GM10266 (cell line): ENCODE data around the gene SCP2D1.

Source experiments
- DNase-seq: peaks from one replicate; pipeline ENCODE4 v3.0.0; 2012; ENCODE audit errors: extremely low spot score
- CTCF ChIP-seq: IDR thresholded peaks from 2 replicates; pipeline ENCODE4 v1.5.1; 2012; ENCODE audit warnings: mild to moderate bottlenecking, low read depth; ENCODE audit not compliant: control insufficient read depth, insufficient read depth; ENCODE audit errors: missing control alignments

SCP2D1 gene

GRCh38 chr20:18837718-18838117 lies 24.1 kb downstream of the SCP2D1 start:
- no peak for DNase-seq

DNA sequence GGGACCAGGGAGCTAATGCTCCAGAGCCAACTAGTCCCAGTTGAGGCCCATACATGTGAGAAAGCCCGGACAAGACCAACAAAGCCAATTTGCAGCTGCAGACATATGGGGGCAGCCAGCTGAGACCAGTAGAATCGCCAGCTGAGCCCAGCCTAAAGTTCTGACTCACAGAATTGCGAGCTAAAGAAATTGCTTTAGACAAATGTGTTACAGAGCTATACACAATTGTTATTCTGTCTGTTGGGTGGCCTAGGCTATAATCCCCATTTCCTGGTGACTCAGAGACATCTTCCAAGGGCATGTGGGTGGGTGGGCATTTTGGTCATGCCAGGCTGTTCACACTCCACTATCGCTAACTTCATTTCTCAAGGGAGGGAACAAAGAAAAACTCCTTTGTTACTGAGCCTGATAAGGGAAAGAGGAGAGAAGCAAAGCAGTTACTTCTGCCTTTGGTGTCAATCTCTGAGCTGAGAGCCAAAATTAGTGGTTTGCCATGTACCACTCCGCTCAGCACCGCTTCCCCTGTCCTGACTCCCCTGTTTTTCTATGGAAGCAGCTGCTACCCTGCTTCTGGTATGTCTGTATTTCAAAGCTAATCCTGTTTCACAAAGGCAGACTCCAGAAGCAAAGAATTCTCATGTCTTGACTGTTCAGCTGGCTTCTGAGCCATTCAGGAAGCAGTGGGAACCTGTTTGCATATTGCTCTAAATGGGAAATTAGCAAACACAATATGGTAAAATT lies 26.1 kb downstream of the SCP2D1 start:
- no peak for TF ChIP-seq CTCF
- no peak for DNase-seq

More at GRCh38 chr20:18837718-18838117, 24.1 kb downstream of the SCP2D1 start:
- no peak for TF ChIP-seq CTCF

GRCh38 chr20:18840248-18840645 lies 26.7 kb downstream of the SCP2D1 start:
- DNase-seq, result no peak
- TF ChIP-seq CTCF, result no peak

DNA sequence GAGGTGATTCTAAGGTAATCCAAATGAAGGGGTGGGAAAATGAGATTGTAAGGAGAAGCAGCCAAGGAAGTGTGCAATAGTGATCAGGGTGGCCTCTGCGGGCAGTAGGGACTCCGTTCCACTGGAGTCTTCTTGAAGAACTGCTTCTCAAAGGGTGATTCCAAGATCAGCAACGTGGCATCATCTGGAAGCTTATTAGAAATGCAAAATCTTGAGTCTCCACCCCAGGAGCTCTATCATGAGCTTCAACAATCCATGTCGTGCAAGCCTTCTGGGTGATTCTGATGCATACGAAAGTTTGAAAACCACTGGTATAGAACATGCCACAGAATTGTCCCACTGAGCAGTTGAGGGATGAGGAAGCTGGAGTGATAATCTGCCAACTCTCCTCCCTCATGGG lies 31.4 kb downstream of the SCP2D1 start:
- no peak for TF ChIP-seq CTCF

GRCh38 chr20:18847226-18847755 lies 33.7 kb downstream of the SCP2D1 start:
- no peak for DNase-seq
- TF ChIP-seq CTCF, result no peak

More for the DNA sequence above, 31.4 kb downstream of the SCP2D1 start:
- no peak for DNase-seq

- TF ChIP-seq CTCF, result no peak
- no peak for DNase-seq
Observed at GRCh38 chr20:18849131-18849530, 35.5 kb downstream of the SCP2D1 start.

DNA sequence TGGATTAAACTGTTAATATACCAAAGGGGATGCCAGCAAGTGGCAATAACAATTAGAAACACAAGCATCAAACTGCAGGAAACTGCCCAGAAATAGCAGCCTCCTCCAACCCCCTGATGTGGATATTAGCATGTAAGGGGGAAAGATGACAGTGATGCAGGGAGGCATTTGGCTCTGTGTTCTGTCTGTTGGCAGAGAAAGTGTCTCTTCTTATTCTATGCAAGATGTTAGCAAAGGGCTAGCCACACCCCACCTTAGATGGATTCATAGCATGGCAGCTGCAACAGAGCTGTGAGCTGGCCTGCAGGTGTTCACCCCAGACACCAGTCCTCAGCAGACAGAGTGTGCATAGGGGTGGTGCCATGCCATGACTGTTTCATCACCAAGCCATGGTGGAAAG lies 38.0 kb downstream of the SCP2D1 start:
- TF ChIP-seq CTCF, result no peak

More for the DNA sequence above, 38.0 kb downstream of the SCP2D1 start:
- DNase-seq, result no peak
